ENCODE data around the gene ALX4.

The ALX4 gene

DNA sequence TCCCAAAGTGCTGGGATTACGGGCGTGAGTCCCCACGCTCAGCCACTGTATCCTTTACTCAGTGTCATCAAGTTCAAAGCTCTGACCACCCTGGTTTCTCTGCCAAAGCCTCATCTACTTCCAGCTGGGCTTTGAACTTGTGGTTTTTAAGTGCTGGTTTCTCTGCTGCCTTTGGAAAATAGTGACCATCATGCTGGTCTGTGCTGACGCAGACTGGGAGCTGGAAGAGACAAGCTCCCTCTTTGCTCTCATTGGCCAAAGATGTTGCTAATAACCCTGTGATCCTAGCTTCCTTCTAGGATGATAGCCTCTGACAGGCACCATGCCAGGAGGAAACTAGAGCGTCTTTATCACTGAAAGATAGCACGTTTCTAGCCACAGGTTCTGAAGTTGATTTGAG lies 62.4 kb downstream of the ALX4 start:
- Histone ChIP-seq H4K91ac (ENCODE audit: low read depth, low read length) (no peak overlapping the region), H3K27ac (ENCODE audit: low read depth, low read length) (no peak overlapping the region), H3K79me2 (ENCODE audit: control insufficient read depth, insufficient read depth, low read length, poor library complexity) (peaks cover 2% of the 10 kb centered on the region), H3K9me3 (ENCODE audit: insufficient read depth, low read depth, low read length) (no peaks in the 10 kb centered on the region), H2AFZ (ENCODE audit: insufficient read depth, low read length, poor library complexity) (no peak overlapping the region), H3K4ac (ENCODE audit: low read depth, low read length) (no peak overlapping the region), H3K18ac (ENCODE audit: low read length) (no peak overlapping the region), H3K9ac (ENCODE audit: low read length) (no peak overlapping the region), H4K8ac (ENCODE audit: low read depth, low read length) (no peak overlapping the region), H2BK12ac (ENCODE audit: low read length) (no peak overlapping the region), H3K4me1 (ENCODE audit: control insufficient read depth in 1 of 2, insufficient read depth in 2 of 2, low read length in 2 of 2) (peaks cover 10 to 16% of the 10 kb centered on the region in 2 experiments), H3K14ac (ENCODE audit: low read length) (no peak overlapping the region), H3K27me3 (ENCODE audit: insufficient read depth, low read length) (no peaks in the 10 kb centered on the region), H3K79me1 (ENCODE audit: low read length) (peaks cover 6% of the 10 kb centered on the region), H3K23ac (ENCODE audit: low read length) (no peak overlapping the region), H3K4me2 (ENCODE audit: low read length) (no peak overlapping the region), H2BK5ac (ENCODE audit: low read depth, low read length, poor library complexity) (no peak overlapping the region), H2AK5ac (ENCODE audit: low read length) (no peak overlapping the region), H3K4me3 (ENCODE audit: low read depth, low read length) (no peak overlapping the region), H2BK120ac (ENCODE audit: insufficient read depth, low read length, poor library complexity) (no peak overlapping the region), H4K12ac (ENCODE audit: low read depth, low read length) (no peak overlapping the region), H3K36me3 (ENCODE audit: control insufficient read depth in 1 of 2, insufficient read depth in 2 of 2, low read length in 2 of 2) (no peaks in the 10 kb centered on the region)
- no CpG with 5 or more reads among the region's 6 CpGs for WGBS (ENCODE audit: extremely low coverage, insufficient coverage, insufficient read length)
- no peak for DNase-seq

DNA sequence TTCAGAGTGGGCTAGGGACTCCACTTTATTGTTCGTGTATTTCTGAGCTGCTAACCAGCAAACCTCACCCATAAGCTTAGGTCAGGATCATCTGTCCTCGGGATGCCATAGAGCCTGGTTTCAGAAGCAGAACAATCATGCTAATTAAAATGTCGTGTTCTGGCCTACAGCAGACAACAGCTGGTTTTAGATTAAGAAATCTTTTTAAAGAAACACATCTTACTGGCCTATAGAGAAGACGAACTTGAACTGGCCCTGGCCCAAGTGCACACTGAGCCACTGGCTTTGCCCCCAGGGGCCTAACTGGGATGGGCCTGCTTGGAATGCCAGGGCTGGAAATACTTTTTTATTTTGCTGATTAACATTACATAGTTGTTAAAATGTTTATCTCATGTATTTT lies 63.2 kb downstream of the ALX4 start:
- peaks cover 2% of the 10 kb centered on the region for H3K79me2 ChIP-seq (ENCODE audit: control insufficient read depth, insufficient read depth, low read length, poor library complexity)
- no peak overlapping the region for H3K23ac ChIP-seq (ENCODE audit: low read length)
- no peak overlapping the region for H4K8ac ChIP-seq (ENCODE audit: low read depth, low read length)
- no peak for DNase-seq
- no peak overlapping the region for H3K27ac ChIP-seq (ENCODE audit: low read depth, low read length)
- no peak overlapping the region for H2AK5ac ChIP-seq (ENCODE audit: low read length)
- no peak overlapping the region for H3K4me2 ChIP-seq (ENCODE audit: low read length)
- H2BK120ac ChIP-seq (ENCODE audit: insufficient read depth, low read length, poor library complexity), result no peak overlapping the region
- H3K14ac ChIP-seq (ENCODE audit: low read length), result no peak overlapping the region
- H3K4me1 ChIP-seq (ENCODE audit: control insufficient read depth in 1 of 2, insufficient read depth in 2 of 2, low read length in 2 of 2), result peaks cover 12 to 16% of the 10 kb centered on the region in 2 experiments
- H3K18ac ChIP-seq (ENCODE audit: low read length), result no peak overlapping the region
- H4K91ac ChIP-seq (ENCODE audit: low read depth, low read length), result no peak overlapping the region
- WGBS (ENCODE audit: extremely low coverage, insufficient coverage, insufficient read length), result no CpG with 5 or more reads among the region's 4 CpGs
- no peak overlapping the region for H2BK12ac ChIP-seq (ENCODE audit: low read length)
- H3K27me3 ChIP-seq (ENCODE audit: insufficient read depth, low read length), result no peaks in the 10 kb centered on the region
- peaks cover 6% of the 10 kb centered on the region for H3K79me1 ChIP-seq (ENCODE audit: low read length)
- no peaks in the 10 kb centered on the region for H3K36me3 ChIP-seq (ENCODE audit: control insufficient read depth in 1 of 2, insufficient read depth in 2 of 2, low read length in 2 of 2)
- H4K12ac ChIP-seq (ENCODE audit: low read depth, low read length), result no peak overlapping the region
- H3K9me3 ChIP-seq (ENCODE audit: insufficient read depth, low read depth, low read length), result no peaks in the 10 kb centered on the region
- no peak overlapping the region for H2AFZ ChIP-seq (ENCODE audit: insufficient read depth, low read length, poor library complexity)
- H2BK5ac ChIP-seq (ENCODE audit: low read depth, low read length, poor library complexity), result no peak overlapping the region
- no peak overlapping the region for H3K4ac ChIP-seq (ENCODE audit: low read depth, low read length)
- no peak overlapping the region for H3K4me3 ChIP-seq (ENCODE audit: low read depth, low read length)
- H3K9ac ChIP-seq (ENCODE audit: low read length), result no peak overlapping the region

DNA sequence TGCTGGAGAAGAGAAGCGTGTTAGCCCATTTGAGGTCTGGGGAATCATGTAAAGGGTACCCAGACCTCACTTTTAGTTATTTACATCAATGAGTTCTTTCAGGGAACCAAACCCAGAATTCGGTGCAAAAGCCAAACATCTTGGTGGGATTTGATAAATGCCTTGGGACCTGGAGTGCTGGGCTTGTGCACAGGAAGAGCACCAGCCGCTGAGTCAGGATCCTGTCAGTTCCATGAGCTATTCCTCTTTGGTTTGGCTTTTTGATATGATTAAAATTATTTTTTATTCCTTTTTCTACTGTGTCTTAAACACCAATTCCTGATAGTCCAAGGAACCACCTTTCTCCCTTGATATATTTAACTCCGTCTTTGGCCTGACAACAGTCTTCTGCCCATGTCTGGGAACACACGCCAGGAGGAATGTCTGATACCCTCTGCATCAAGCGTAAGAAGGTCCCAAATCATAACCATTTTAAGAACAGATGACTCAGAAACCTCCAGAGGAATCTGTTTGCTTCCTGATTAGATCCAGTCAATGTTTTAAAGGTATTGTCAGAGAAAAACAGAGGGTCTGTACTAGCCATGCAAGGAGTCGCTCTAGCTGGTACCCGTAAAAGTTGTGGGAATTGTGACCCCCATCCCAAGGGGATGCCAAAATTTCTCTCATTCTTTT lies 65.2 kb downstream of the ALX4 start:
- no CpG with 5 or more reads among the region's 8 CpGs for WGBS (ENCODE audit: extremely low coverage, insufficient coverage, insufficient read length)
- Histone ChIP-seq H3K23ac (ENCODE audit: low read length) (no peak overlapping the region), H2BK12ac (ENCODE audit: low read length) (peak overlapping the region; percentile 24), H2BK5ac (ENCODE audit: low read depth, low read length, poor library complexity) (no peak overlapping the region), H3K79me2 (ENCODE audit: control insufficient read depth, insufficient read depth, low read length, poor library complexity) (peaks cover 2% of the 10 kb centered on the region), H3K9me3 (ENCODE audit: insufficient read depth, low read depth, low read length) (no peaks in the 10 kb centered on the region), H3K9ac (ENCODE audit: low read length) (no peak overlapping the region), H3K4me3 (ENCODE audit: low read depth, low read length) (no peak overlapping the region), H4K12ac (ENCODE audit: low read depth, low read length) (no peak overlapping the region), H3K27me3 (ENCODE audit: insufficient read depth, low read length) (no peaks in the 10 kb centered on the region), H3K4me1 (ENCODE audit: control insufficient read depth in 1 of 2, insufficient read depth in 2 of 2, low read length in 2 of 2) (peaks cover 15 to 19% of the 10 kb centered on the region in 2 experiments), H4K8ac (ENCODE audit: low read depth, low read length) (no peak overlapping the region), H3K79me1 (ENCODE audit: low read length) (peaks cover 6% of the 10 kb centered on the region), H4K91ac (ENCODE audit: low read depth, low read length) (peak overlapping the region; percentile 67), H2BK120ac (ENCODE audit: insufficient read depth, low read length, poor library complexity) (peak overlapping the region; percentile 2), H3K4ac (ENCODE audit: low read depth, low read length) (no peak overlapping the region), H2AK5ac (ENCODE audit: low read length) (no peak overlapping the region), H3K14ac (ENCODE audit: low read length) (no peak overlapping the region), H3K27ac (ENCODE audit: low read depth, low read length) (no peak overlapping the region), H2AFZ (ENCODE audit: insufficient read depth, low read length, poor library complexity) (no peak overlapping the region), H3K4me2 (ENCODE audit: low read length) (no peak overlapping the region), H3K18ac (ENCODE audit: low read length) (no peak overlapping the region), H3K36me3 (ENCODE audit: control insufficient read depth in 1 of 2, insufficient read depth in 2 of 2, low read length in 2 of 2) (no peaks in the 10 kb centered on the region)
- DNase-seq, result no peak

DNA sequence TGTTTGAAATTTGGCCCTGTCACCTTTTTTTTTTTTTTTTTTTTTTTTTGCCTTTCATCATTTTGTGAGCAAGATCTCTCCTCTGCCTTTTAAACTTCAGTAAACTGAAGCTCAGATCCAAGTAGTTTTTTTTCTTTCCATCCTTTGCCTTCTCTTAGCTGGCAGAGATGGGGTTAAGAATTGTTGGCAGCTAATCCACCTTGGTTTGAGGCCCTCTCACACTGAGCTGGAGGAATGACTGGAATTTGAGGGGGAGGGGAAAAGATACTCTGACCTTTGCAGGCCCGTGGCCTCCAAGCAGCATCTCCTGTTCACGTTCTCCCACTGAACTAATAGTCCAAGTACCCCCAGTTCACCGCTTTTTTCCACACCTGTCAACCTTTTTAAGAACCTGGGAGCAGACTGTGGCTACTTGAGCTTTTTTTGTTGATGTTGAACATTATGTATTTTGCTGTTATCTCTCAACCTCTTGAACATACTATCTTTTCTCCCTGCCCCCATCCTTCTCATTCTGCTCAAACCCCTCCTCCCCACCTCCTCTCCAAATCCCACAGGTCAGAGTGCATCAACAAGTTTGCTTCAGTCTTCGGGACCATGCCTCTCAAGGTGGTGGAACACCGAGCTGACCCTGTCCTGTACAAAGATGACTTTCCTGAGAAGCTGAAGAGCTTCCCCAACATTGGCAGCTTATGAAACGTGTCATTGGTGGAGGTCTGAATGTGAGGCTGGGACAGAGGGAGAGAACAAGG lies 66.2 kb downstream of the ALX4 start:
- Histone ChIP-seq H3K4me1 (ENCODE audit: control insufficient read depth in 1 of 2, insufficient read depth in 2 of 2, low read length in 2 of 2) (peaks cover 15 to 19% of the 10 kb centered on the region in 2 experiments), H3K4me2 (ENCODE audit: low read length) (peak overlapping the region; percentile 47), H2BK120ac (ENCODE audit: insufficient read depth, low read length, poor library complexity) (peak overlapping the region; percentile 2), H3K4me3 (ENCODE audit: low read depth, low read length) (no peak overlapping the region), H3K18ac (ENCODE audit: low read length) (peak overlapping the region; percentile 67), H4K8ac (ENCODE audit: low read depth, low read length) (no peak overlapping the region), H3K4ac (ENCODE audit: low read depth, low read length) (no peak overlapping the region), H3K79me2 (ENCODE audit: control insufficient read depth, insufficient read depth, low read length, poor library complexity) (peaks cover 2% of the 10 kb centered on the region), H3K79me1 (ENCODE audit: low read length) (peaks cover 6% of the 10 kb centered on the region), H3K27me3 (ENCODE audit: insufficient read depth, low read length) (no peaks in the 10 kb centered on the region), H3K9me3 (ENCODE audit: insufficient read depth, low read depth, low read length) (no peaks in the 10 kb centered on the region), H4K12ac (ENCODE audit: low read depth, low read length) (no peak overlapping the region), H4K91ac (ENCODE audit: low read depth, low read length) (peak overlapping the region; percentile 67), H3K27ac (ENCODE audit: low read depth, low read length) (peak overlapping the region; percentile 2), H3K14ac (ENCODE audit: low read length) (peak overlapping the region; percentile 21), H3K9ac (ENCODE audit: low read length) (no peak overlapping the region), H2AFZ (ENCODE audit: insufficient read depth, low read length, poor library complexity) (peak overlapping the region; percentile 21), H3K36me3 (ENCODE audit: control insufficient read depth in 1 of 2, insufficient read depth in 2 of 2, low read length in 2 of 2) (no peaks in the 10 kb centered on the region), H3K23ac (ENCODE audit: low read length) (no peak overlapping the region), H2BK5ac (ENCODE audit: low read depth, low read length, poor library complexity) (peak overlapping the region; percentile 8), H2AK5ac (ENCODE audit: low read length) (peak overlapping the region; percentile 4), H2BK12ac (ENCODE audit: low read length) (peak overlapping the region; percentile 5)
- DNase-seq, result no peak
- no CpG with 5 or more reads among the region's 6 CpGs for WGBS (ENCODE audit: extremely low coverage, insufficient coverage, insufficient read length)
